H1 (cell line): ENCODE measurements around the gene IQCF5.

Experiments used
- CTCF ChIP-seq, 3 experiments: IDR thresholded peaks; 1 replicate in 2 of 3; 2 replicates in 1 of 3; pipeline versions ENCODE4 v1.5.1 to v1.6.1; 2011; ENCODE audit warnings: low read length in 3 of 3, mild to moderate bottlenecking in 3 of 3, inconsistent platforms in 2 of 3, low read depth in 1 of 3, moderate library complexity in 1 of 3; ENCODE audit not compliant: insufficient read depth in 1 of 3; ENCODE audit errors: control extremely low read depth in 1 of 3
- POLR2AphosphoS5 ChIP-seq: IDR thresholded peaks from 2 replicates; pipeline ENCODE4 v1.6.1; 2011; ENCODE audit warnings: low read depth, low read length

DNA sequence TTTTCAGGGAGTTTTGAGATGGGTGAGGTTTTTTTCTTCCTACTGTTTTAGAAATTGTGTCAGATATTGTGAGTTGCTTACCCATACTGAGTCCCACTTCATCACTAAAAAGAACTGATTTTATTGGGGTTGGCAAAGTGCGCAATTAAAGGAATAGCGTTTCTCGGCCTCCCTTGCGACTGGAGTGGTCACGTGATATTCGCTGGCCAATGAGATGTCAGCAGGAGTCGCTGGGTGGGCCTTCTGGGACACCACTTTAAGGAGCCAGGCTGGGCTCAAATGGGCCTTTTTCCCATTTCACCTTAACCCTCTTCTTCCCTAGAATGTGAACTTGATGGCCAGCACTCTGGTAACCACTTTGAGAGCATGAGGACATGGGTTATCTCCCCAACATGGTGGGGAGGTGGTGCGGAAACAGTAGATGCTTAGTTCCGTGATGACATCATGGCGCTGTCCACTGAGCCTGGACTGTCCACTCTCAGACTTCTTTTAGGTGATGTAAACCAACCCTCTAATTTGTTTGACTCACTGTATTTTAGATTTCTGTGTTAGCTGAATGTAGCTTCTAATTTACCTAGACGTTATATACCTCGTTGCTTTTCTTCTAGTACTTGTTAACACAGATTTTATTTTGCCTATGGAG, 13.2 kb upstream of the IQCF5 start:
- TF ChIP-seq CTCF (IDR thresholded peaks at IDR 0.05; ENCODE audit: control extremely low read depth in 1 of 3, insufficient read depth in 1 of 3, low read depth in 1 of 3, low read length in 3 of 3) (no peak), POLR2AphosphoS5 (no peak)
